Activated CD8-positive, alpha-beta T cell treated with anti-CD3 and anti-CD28 coated beads, Interleukin-2, amount 10 ng/mL, durations not matched to agents 7 days and 5 days (primary cell): ENCODE results near the gene SBSN. TPM values are rescaled to one million over a fixed set of nuclear protein-coding genes. Genes with fewer than 3 reads are reported as not detected.

Source experiments
- ATAC-seq: fragments of 150-1000 bp; cut with Tn5 transposase; one replicate; pipeline ENCODE4 v1.10.0; 2021; ENCODE audit warnings: moderate library complexity
- CTCF ChIA-PET: fragments of 350-600 bp; sonication (Branson Sonifier 250); formaldehyde crosslinking; loops from one replicate; lab custom pipeline; 2021; ENCODE audit warnings: antibody characterized with exemption; lab: Charles Lee
- POLR2A ChIA-PET: fragments of 350-600 bp; sonication (Branson Sonifier 250); formaldehyde crosslinking; loops from one replicate; lab custom pipeline; 2021; ENCODE audit warnings: antibody characterized with exemption; lab: Charles Lee
- DNase-seq: peaks from one replicate; pipeline ENCODE4 v3.0.0-alpha.2; 2020
- H3K27ac Mint-ChIP-seq: one replicate; pipeline ENCODE4 v1.8.0; 2021; ENCODE audit warnings: mild to moderate bottlenecking, mixed read lengths
- H3K27me3 Mint-ChIP-seq: one replicate; pipeline ENCODE4 v1.8.0; 2021; ENCODE audit warnings: low read depth, mixed read lengths
- H3K36me3 Mint-ChIP-seq: one replicate; pipeline ENCODE4 v1.8.0; 2021; ENCODE audit warnings: low read depth, mixed read lengths
- H3K4me1 Mint-ChIP-seq: one replicate; pipeline ENCODE4 v1.8.0; 2021; ENCODE audit warnings: low read depth, mixed read lengths
- H3K4me3 Mint-ChIP-seq: one replicate; pipeline ENCODE4 v1.8.0; 2021; ENCODE audit warnings: mild to moderate bottlenecking, mixed read lengths
- H3K9me3 Mint-ChIP-seq: one replicate; pipeline ENCODE4 v1.8.0; 2022; ENCODE audit warnings: mixed read lengths; ENCODE audit not compliant: insufficient read depth
- total RNA-seq, 2 experiments: library from RNA; stranded (reverse); gene quantifications; one replicate each; pipeline ENCODE4 v1.2.3, GENCODE V29; 2021

The SBSN gene
- total RNA-seq, 2 experiments from 2014 or later: not detected

DNA sequence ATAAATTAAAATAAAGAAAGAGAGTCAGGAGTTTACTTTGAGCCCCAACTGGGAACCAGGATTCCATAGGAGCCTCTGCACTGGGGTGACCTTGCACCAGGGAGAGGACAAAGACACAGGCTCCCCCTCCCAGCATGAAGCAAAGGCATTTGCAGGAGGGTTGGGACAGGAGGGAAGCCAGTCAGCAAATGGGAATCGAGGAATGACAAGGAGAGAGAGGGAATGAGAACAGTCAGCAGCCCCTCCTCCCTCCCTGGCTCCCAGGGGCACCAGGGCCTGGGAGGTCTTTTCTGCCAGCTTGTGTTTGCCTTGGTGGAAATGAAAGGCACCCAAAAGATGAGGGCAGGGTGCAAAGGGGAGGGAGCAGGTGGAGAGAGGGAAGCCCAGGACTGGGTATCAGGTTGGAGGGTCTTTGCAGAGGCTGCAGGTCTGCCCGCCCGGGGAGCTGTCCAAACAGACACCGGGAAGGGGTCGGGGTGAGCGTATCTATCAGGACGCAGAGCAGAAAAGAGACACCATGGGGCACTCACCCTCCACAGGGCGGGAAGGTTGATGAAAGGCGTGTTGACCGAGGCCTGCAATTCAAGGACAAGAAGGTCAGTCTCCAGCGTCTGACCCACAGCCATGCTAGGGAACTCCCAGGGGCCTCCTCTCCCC is 3.8 kb downstream of the SBSN start:
- CTCF ChIA-PET: no interaction called here
- peaks cover 6% of the 10 kb centered on the region for H3K4me1 Mint-ChIP-seq
- no peak for ATAC-seq
- H3K27me3 Mint-ChIP-seq: peaks cover 11% of the 10 kb centered on the region
- DNase-seq: no peak
- POLR2A ChIA-PET: no interaction called here
- no peaks in the 10 kb centered on the region for H3K36me3 Mint-ChIP-seq
- no peaks in the 10 kb centered on the region for H3K9me3 Mint-ChIP-seq
- no peak overlapping the region for H3K27ac Mint-ChIP-seq
- no peak overlapping the region for H3K4me3 Mint-ChIP-seq

DNA sequence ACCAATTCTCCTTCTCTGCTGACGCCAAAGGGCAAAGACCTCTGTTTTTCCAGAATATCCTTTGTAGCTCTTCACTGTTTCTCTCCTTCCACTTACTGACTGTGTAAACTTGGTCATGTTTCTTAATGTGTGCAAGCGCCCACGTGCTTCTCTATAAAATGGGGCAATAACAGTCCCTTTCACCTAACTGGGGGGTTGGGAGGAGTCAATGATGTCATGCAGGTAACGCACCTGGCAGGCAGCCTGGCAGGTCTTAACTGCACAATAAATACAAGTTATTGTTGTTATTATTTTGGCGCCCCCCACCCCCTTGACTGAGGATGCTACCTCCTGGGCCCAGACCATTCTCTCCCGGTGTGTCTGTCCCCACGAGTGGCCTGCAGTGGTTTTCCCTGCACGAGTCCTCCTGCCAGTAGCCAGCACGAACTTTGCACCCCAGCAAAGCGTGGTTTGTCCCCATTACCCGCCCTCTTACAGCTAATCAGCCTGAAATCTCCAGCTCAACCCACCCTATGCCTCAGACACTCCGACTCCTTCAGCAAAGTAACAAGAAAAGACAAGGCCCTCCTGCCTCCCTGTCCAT is 5.3 kb downstream of the SBSN start:
- no peak for ATAC-seq
- CTCF ChIA-PET: no interaction called here
- POLR2A ChIA-PET: no interaction called here

GRCh38 chr19:35521124-35521743 is 6.9 kb downstream of the SBSN start:
- H3K27me3 Mint-ChIP-seq: peaks cover 5% of the 10 kb centered on the region
- no peaks in the 10 kb centered on the region for H3K9me3 Mint-ChIP-seq
- DNase-seq: no peak
- H3K4me1 Mint-ChIP-seq: peaks cover 2% of the 10 kb centered on the region
- no peak overlapping the region for H3K4me3 Mint-ChIP-seq
- no peak overlapping the region for H3K27ac Mint-ChIP-seq
- CTCF ChIA-PET: interaction anchor here (1.9 to 2.3 kb wide), 2 partner anchors 11 to 27 kb away, joined by 7 read pairs; no protein-coding TSS in a partner anchor
- no peak for ATAC-seq
- no peaks in the 10 kb centered on the region for H3K36me3 Mint-ChIP-seq
- POLR2A ChIA-PET: no interaction called here

More for the DNA sequence above, 5.3 kb downstream of the SBSN start:
- peaks cover 2% of the 10 kb centered on the region for H3K4me1 Mint-ChIP-seq
- H3K27ac Mint-ChIP-seq: no peak overlapping the region
- H3K36me3 Mint-ChIP-seq: no peaks in the 10 kb centered on the region
- H3K9me3 Mint-ChIP-seq: no peaks in the 10 kb centered on the region
- H3K27me3 Mint-ChIP-seq: peaks cover 5% of the 10 kb centered on the region
- no peak overlapping the region for H3K4me3 Mint-ChIP-seq
- DNase-seq: no peak

GRCh38 chr19:35519291-35519690 is 8.8 kb downstream of the SBSN start:
- Mint-ChIP-seq H3K27me3 (peaks cover 8% of the 10 kb centered on the region), H3K27ac (no peak overlapping the region), H3K4me3 (no peak overlapping the region), H3K36me3 (no peaks in the 10 kb centered on the region), H3K4me1 (no peaks in the 10 kb centered on the region), H3K9me3 (no peaks in the 10 kb centered on the region)
- no peak for ATAC-seq
- POLR2A ChIA-PET: no interaction called here
- DNase-seq: no peak
- CTCF ChIA-PET: interaction anchor here (2.3 kb wide), 1 partner anchor 9 kb away, joined by 7 read pairs; no protein-coding TSS in a partner anchor

- Mint-ChIP-seq H3K36me3 (no peaks in the 10 kb centered on the region), H3K4me1 (no peaks in the 10 kb centered on the region), H3K9me3 (no peaks in the 10 kb centered on the region), H3K27me3 (peaks cover 11% of the 10 kb centered on the region), H3K4me3 (no peak overlapping the region), H3K27ac (no peak overlapping the region)
- ATAC-seq: no peak
- ChIA-PET POLR2A (no interaction called here), CTCF (interaction anchor here (1.3 kb wide), 1 partner anchor 23 kb away, joined by 4 read pairs; no protein-coding TSS in a partner anchor)
- no peak for DNase-seq
Observed at GRCh38 chr19:35518313-35518712, 9.8 kb downstream of the SBSN start.

- POLR2A ChIA-PET: no interaction called here
Observed at GRCh38 chr19:35517342-35517741, 10.8 kb downstream of the SBSN start.

DNA sequence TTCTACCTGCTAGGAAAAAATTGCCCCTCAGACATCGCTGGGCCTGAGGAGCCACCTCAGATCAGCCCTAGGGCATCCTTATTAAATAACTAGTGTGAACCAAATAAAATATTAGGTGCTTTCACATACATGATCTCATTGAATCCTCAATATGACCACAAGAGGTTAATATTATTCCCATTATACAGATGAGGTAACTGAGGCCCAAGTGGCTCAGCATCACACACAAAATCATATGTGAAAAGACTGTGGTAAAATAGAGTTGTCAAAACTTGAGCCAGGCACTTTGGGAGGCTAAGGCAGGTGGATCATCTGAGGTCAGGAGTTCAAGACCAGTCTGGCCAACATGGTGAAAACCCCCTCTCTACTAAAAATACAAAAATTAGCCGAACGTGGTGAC is 11.8 kb downstream of the SBSN start:
- ChIA-PET CTCF (interaction anchor here (1.2 to 1.3 kb wide), 2 partner anchors 21 to 163 kb away, joined by 3 read pairs; no protein-coding TSS in a partner anchor), POLR2A (no interaction called here)
- Mint-ChIP-seq H3K27ac (no peak overlapping the region), H3K4me1 (no peaks in the 10 kb centered on the region), H3K27me3 (peaks cover 17% of the 10 kb centered on the region), H3K9me3 (no peaks in the 10 kb centered on the region), H3K36me3 (no peaks in the 10 kb centered on the region), H3K4me3 (no peak overlapping the region)
- no peak for ATAC-seq
- DNase-seq: no peak

More at GRCh38 chr19:35517342-35517741, 10.8 kb downstream of the SBSN start:
- CTCF ChIA-PET: interaction anchor here (0.7 kb wide), 1 partner anchor 22 kb away, joined by 3 read pairs; no protein-coding TSS in a partner anchor
- DNase-seq: no peak
- no peaks in the 10 kb centered on the region for H3K36me3 Mint-ChIP-seq
- H3K27me3 Mint-ChIP-seq: peaks cover 15% of the 10 kb centered on the region
- no peaks in the 10 kb centered on the region for H3K4me1 Mint-ChIP-seq
- no peaks in the 10 kb centered on the region for H3K9me3 Mint-ChIP-seq
- no peak for ATAC-seq
- H3K4me3 Mint-ChIP-seq: no peak overlapping the region
- no peak overlapping the region for H3K27ac Mint-ChIP-seq

DNA sequence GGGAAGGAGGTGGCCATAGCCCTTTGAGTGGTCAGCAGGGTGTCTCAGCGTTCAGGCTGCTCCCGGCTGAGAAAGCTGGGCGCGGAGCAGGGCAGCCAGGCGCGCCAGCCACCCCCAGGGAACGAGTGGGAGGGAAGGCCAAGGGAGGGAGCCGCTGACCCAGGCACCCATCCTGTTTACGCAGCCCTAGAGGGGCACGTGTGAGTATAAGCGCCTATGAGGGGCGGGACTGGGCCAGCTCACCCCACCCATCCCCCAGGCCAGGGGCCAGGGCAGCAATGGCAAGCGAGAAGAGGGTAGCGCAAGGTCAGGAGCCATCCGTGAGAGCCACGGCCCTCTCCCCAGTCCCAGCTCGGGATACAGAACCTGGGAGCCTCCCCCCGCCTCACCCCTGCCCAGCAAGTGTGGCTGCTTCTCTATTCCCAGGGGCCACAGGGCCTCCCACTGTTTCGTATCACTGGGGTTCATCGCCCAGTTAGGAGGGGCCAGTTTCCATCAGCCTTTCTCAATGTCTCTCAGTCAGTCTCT is 13.8 kb downstream of the SBSN start:
- Mint-ChIP-seq H3K27me3 (peaks cover 30% of the 10 kb centered on the region), H3K27ac (no peak overlapping the region), H3K9me3 (no peaks in the 10 kb centered on the region), H3K4me1 (peaks cover 14% of the 10 kb centered on the region), H3K4me3 (no peak overlapping the region), H3K36me3 (no peaks in the 10 kb centered on the region)
- DNase-seq (no peak), ATAC-seq (no peak)
- ChIA-PET POLR2A (no interaction called here), CTCF (interaction anchor here (1.1 to 1.2 kb wide), 2 partner anchors 12 to 79 kb away, joined by 3 read pairs; no protein-coding TSS in a partner anchor)

GRCh38 chr19:35513628-35514281 is 14.4 kb downstream of the SBSN start, which contains the start of gene DMKN:
TSS of gene DMKN (minus strand) at chr19:35513649. CDS start at chr19:35513475, 174 bp downstream.
- Mint-ChIP-seq H3K27me3 (peaks cover 30% of the 10 kb centered on the region), H3K27ac (no peak within 1 kb of the TSS), H3K9me3 (no peaks in the 10 kb centered on the region), H3K4me3 (no peak within 1 kb of the TSS), H3K36me3 (no peaks in the 10 kb centered on the region), H3K4me1 (peaks cover 16% of the 10 kb centered on the region)
- ATAC-seq (no peak), DNase-seq (no peak)
- POLR2A ChIA-PET: no interaction called here
- CTCF ChIA-PET: interaction anchor here (1.0 to 1.2 kb wide), 3 partner anchors 12 to 79 kb away, joined by 3 to 4 read pairs (median 3); no protein-coding TSS in a partner anchor

DNA sequence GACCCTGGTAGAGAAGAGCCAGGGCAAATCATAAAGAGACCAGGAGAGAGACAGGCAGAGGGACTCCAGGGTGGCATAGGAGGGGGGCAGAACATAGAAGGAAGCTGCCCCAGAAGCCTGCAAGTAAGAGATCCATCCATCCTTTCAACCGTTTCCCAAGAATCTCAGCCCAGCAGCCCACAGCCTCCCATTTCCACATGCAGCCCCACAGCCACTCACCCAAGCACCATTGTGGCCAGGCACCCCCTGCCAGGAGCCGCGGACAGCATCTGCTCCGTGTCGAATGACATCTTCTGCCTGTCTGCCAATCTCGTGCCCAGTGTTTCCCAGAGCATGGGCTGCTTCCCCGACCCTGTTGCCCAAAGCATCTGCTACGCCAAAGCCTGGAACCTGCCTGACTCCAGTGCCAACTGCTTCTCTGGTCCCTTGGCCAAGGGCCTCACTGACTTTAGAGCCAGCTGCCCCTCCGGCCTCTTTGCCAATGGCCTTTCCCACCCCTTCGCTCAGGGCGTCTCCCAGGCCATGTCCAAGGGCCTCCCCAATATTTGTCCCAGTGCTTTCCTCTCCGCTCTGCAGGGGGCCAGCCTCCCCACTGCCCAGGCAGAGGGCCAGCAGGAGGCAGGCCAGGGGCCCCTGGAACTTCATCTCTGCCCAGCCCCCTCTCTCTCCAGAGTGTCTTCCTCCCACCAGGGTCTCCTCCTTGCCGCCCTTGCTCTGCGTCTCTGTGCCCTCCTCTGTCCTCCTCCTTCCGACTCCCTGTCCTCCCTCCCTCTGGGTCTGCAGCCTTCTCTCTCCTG is 15.1 kb downstream of the SBSN start:
- Mint-ChIP-seq H3K4me1 (peaks cover 16% of the 10 kb centered on the region), H3K27me3 (peaks cover 37% of the 10 kb centered on the region), H3K4me3 (no peak overlapping the region), H3K36me3 (no peaks in the 10 kb centered on the region), H3K27ac (no peak overlapping the region), H3K9me3 (no peaks in the 10 kb centered on the region)
- ATAC-seq (no peak), DNase-seq (no peak)
- ChIA-PET CTCF (interaction anchor here (1.0 kb wide), 1 partner anchor 77 kb away, joined by 4 read pairs; no protein-coding TSS in a partner anchor), POLR2A (no interaction called here)

DNA sequence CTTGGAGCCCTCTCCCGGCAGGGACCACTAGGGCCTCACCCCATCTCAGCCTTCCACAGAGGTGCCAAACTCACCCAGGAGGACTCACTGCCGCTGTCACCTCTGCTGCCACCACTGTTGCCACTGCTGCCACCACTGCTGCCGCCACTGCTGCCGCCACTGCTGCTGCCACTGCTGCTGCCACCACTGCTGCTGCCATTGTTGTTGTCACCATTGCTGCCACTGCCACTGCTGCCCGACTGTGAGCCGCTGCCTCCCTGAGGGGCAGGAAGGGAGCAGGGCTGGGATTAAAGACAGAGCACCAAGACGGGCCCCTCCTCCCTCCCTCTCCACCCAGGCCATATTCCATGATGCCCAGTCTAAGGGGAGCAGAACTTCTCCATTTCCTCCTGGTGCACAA is 16.8 kb downstream of the SBSN start:
- Mint-ChIP-seq H3K4me1 (peaks cover 16% of the 10 kb centered on the region), H3K36me3 (no peaks in the 10 kb centered on the region), H3K27me3 (peaks cover 50% of the 10 kb centered on the region), H3K27ac (no peak overlapping the region), H3K4me3 (no peak overlapping the region), H3K9me3 (no peaks in the 10 kb centered on the region)
- POLR2A ChIA-PET: no interaction called here
- CTCF ChIA-PET: interaction anchor here (1.4 to 2.8 kb wide), 8 partner anchors 20 to 183 kb away, joined by 3 to 14 read pairs (median 8); partner anchors contain the start of gene COX6B1
- DNase-seq (no peak), ATAC-seq (no peak)
